Measurements from ENCODE around the gene SH3RF1. TPM values are rescaled to one million over a fixed set of nuclear protein-coding genes. Genes with fewer than 3 reads are reported as not detected.

SH3RF1 gene
- total RNA-seq, 1 donor from 2014 or later = 18.6 TPM

GRCh38 chr4:169120624-169121023 is 150.1 kb downstream of the SH3RF1 start:
- no peak for DNase-seq (ENCODE audit: low read depth, low spot score)
- no peaks in the 10 kb centered on the region for H3K9me3 Mint-ChIP-seq
- H3K4me1 Mint-ChIP-seq = peaks cover 19% of the 10 kb centered on the region
- peaks cover 10% of the 10 kb centered on the region for H3K36me3 Mint-ChIP-seq (ENCODE audit: low read depth)
- no peak for TF ChIP-seq CTCF (conservative IDR thresholded peaks at IDR 0.05)
- no peak overlapping the region for H3K4me3 Mint-ChIP-seq
- no peak overlapping the region for H3K27ac Mint-ChIP-seq (ENCODE audit: unreplicated experiment)
- H3K27me3 Mint-ChIP-seq (ENCODE audit: low read depth) = no peaks in the 10 kb centered on the region

GRCh38 chr4:169119536-169119935 is 151.2 kb downstream of the SH3RF1 start:
- H3K27ac Mint-ChIP-seq (ENCODE audit: unreplicated experiment) = no peak overlapping the region
- peaks cover 8% of the 10 kb centered on the region for H3K36me3 Mint-ChIP-seq (ENCODE audit: low read depth)
- H3K4me1 Mint-ChIP-seq = peaks cover 19% of the 10 kb centered on the region
- H3K4me3 Mint-ChIP-seq = no peak overlapping the region
- no peak for DNase-seq (ENCODE audit: low read depth, low spot score)
- no peak for TF ChIP-seq CTCF (conservative IDR thresholded peaks at IDR 0.05)
- H3K9me3 Mint-ChIP-seq = no peaks in the 10 kb centered on the region
- H3K27me3 Mint-ChIP-seq (ENCODE audit: low read depth) = no peaks in the 10 kb centered on the region

GRCh38 chr4:169117591-169118081 is 153.1 kb downstream of the SH3RF1 start:
- Mint-ChIP-seq H3K9me3 (no peaks in the 10 kb centered on the region), H3K4me1 (peaks cover 11% of the 10 kb centered on the region), H3K27me3 (ENCODE audit: low read depth) (no peaks in the 10 kb centered on the region), H3K36me3 (ENCODE audit: low read depth) (peaks cover 14% of the 10 kb centered on the region), H3K4me3 (no peak overlapping the region), H3K27ac (ENCODE audit: unreplicated experiment) (peak overlapping the region; percentile 8)
- DNase-seq (ENCODE audit: low read depth, low spot score) = no peak
- TF ChIP-seq CTCF (conservative IDR thresholded peaks at IDR 0.05) = no peak

GRCh38 chr4:169116270-169116901 is 154.4 kb downstream of the SH3RF1 start:
- H3K36me3 Mint-ChIP-seq (ENCODE audit: low read depth) = peaks cover 23% of the 10 kb centered on the region
- H3K27me3 Mint-ChIP-seq (ENCODE audit: low read depth) = no peaks in the 10 kb centered on the region
- no peaks in the 10 kb centered on the region for H3K9me3 Mint-ChIP-seq
- H3K4me1 Mint-ChIP-seq = peaks cover 5% of the 10 kb centered on the region
- no peak overlapping the region for H3K27ac Mint-ChIP-seq (ENCODE audit: unreplicated experiment)
- no peak for TF ChIP-seq CTCF (conservative IDR thresholded peaks at IDR 0.05)
- DNase-seq (ENCODE audit: low read depth, low spot score) = no peak
- H3K4me3 Mint-ChIP-seq = no peak overlapping the region

GRCh38 chr4:169115897-169116254 is 154.9 kb downstream of the SH3RF1 start:
- Mint-ChIP-seq H3K9me3 (no peaks in the 10 kb centered on the region), H3K4me3 (no peak overlapping the region), H3K4me1 (peaks cover 4% of the 10 kb centered on the region), H3K27me3 (ENCODE audit: low read depth) (no peaks in the 10 kb centered on the region), H3K36me3 (ENCODE audit: low read depth) (peaks cover 23% of the 10 kb centered on the region), H3K27ac (ENCODE audit: unreplicated experiment) (no peak overlapping the region)
- TF ChIP-seq CTCF (conservative IDR thresholded peaks at IDR 0.05) = no peak
- no peak for DNase-seq (ENCODE audit: low read depth, low spot score)
